Skeletal muscle satellite cell (primary cell): Measurements from ENCODE around the gene EHMT1.

Experiments
- H3K27me3 ChIP-seq: 2 replicates; pipeline ENCODE4 v1.7.0; 2013; ENCODE audit warnings: low read length; ENCODE audit not compliant: control insufficient read depth, insufficient read depth
- H3K36me3 ChIP-seq: 2 replicates; pipeline ENCODE4 v1.7.0; 2013; ENCODE audit warnings: mild to moderate bottlenecking, control low read depth, low read length; ENCODE audit not compliant: insufficient read depth
- H3K4me1 ChIP-seq: 2 replicates; pipeline ENCODE4 v1.7.0; 2013; ENCODE audit warnings: low read length; ENCODE audit not compliant: control insufficient read depth, insufficient read depth
- H3K4me2 ChIP-seq: 2 replicates; pipeline ENCODE4 v1.7.0; 2013; ENCODE audit warnings: mild to moderate bottlenecking, low read length
- H3K4me3 ChIP-seq: 2 replicates; pipeline ENCODE4 v1.7.0; 2013; ENCODE audit warnings: low read length
- H3K9ac ChIP-seq: 2 replicates; pipeline ENCODE4 v1.7.0; 2013; ENCODE audit warnings: mild to moderate bottlenecking, low read depth, low read length, moderate library complexity
- H3K9me3 ChIP-seq: replicated peaks from 2 replicates; pipeline ENCODE4 v1.7.0; 2013; ENCODE audit warnings: mild to moderate bottlenecking, control low read depth, low read length

Gene EHMT1

DNA sequence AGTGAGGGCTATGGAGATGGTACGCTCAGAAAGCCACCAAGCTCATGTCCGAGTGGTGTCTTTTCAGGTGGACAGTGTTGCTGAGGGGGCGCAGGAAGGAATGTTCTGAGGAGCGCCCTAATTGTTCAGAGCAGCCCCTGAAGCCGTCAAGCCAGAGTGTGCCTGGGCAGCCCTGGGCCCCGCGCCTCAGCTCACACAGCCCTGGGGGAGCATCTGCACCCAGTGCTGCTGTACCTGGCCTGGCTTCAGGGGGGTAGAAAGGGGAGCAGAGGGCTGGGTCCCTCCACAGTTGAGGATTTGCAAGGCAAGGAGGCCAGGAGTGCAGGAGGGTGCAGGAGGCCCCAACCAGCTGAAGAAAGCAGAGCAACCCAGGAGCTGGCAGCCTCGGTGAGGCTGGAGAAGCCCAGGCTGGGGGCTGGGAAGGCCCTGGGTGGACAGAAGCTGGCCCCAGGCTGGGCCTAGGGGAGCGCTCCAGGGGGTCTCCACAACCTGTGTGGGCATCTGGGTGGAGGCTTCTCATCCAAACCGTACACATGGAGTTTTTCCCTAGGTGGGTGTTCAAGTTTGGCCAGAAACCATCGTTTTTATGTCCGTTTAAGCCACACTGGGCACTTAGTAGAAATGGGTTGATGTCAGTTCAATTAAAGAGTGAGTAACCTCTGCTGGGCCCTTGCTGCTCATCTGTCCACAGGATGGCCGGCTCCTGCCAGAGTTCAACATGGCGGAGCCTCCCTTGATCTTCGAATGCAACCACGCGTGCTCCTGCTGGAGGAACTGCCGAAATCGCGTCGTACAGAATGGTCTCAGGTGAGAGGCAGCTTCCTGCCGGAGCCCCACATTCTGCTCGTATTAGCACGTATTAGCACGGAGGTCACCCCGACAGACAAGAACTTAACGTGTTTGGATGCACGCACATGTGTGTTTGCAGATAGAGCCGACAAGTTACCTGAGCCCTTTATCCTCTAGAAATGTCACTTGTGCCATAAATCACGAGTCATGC, 196.8 kb downstream of the EHMT1 start:
- H3K36me3 ChIP-seq, result peaks cover 59% of the 10 kb centered on the region
- H3K9me3 ChIP-seq, result peaks cover 4% of the 10 kb centered on the region
- no peak overlapping the region for H3K4me2 ChIP-seq
- no peak overlapping the region for H3K9ac ChIP-seq
- H3K4me3 ChIP-seq, result no peak overlapping the region
- H3K4me1 ChIP-seq, result no peaks in the 10 kb centered on the region
- no peaks in the 10 kb centered on the region for H3K27me3 ChIP-seq

DNA sequence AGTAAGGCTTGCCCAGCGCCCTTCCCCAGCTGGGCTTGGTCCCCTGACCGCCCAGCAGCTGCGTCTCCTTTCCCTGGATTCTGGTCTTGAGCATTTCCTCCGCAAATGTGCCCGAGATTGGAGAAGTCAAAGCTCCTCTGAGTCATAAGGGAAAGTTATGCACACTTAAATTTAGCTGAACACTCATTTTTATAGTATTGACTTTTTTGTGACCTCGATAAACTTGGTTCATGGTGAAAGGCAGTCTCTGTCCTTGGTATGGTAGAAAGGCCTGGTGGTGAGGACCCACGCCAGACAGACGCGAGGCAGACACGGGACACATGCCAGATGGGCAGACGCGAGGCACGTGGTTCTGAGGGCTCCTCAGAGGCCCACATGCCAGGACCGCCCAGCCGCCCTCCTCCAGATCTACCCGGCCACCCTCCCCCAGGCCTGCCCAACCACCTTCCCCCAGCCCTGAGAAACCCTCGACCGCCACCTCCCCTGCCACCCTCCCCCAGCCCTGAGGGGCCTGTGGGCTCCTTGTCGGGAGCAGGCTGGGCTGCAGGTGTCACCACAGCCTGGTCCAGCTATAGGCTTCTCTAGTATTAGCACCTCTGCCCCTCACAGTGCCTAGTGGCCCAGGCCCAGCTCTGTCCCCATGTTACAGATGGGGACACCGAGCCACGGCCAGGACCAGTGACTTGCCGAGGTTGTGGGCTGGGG, 197.9 kb downstream of the EHMT1 start:
- Histone ChIP-seq H3K9ac (no peak overlapping the region), H3K36me3 (peaks cover 59% of the 10 kb centered on the region), H3K4me2 (no peak overlapping the region), H3K4me3 (no peak overlapping the region), H3K9me3 (peaks cover 4% of the 10 kb centered on the region), H3K4me1 (no peaks in the 10 kb centered on the region), H3K27me3 (no peaks in the 10 kb centered on the region)

GRCh38 chr9:137817236-137818200, 198.7 kb downstream of the EHMT1 start:
- H3K27me3 ChIP-seq, result no peaks in the 10 kb centered on the region
- H3K4me3 ChIP-seq, result no peak overlapping the region
- no peak overlapping the region for H3K4me2 ChIP-seq
- no peak overlapping the region for H3K9ac ChIP-seq
- H3K36me3 ChIP-seq, result peaks cover 64% of the 10 kb centered on the region
- H3K9me3 ChIP-seq, result peaks cover 4% of the 10 kb centered on the region
- H3K4me1 ChIP-seq, result no peaks in the 10 kb centered on the region

DNA sequence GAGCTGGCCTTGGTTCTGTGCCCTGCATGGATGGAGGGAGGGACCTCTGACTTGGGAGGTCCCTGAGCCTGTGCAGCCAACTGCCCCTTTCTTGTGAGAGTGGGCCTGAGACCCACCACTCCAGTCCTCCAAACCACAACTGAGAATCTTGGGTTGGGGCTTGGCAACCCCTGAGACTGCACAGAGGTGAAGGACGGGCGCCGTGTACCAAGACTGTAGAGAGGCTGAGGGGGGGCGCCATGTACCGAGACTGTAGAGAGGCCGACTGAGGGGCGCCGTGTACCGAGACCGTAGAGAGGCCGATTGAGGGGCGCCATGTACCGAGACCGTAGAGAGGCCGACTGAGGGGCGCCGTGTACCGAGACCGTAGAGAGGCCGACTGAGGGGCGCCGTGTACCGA, 199.5 kb downstream of the EHMT1 start:
- Histone ChIP-seq H3K4me3 (no peak overlapping the region), H3K4me2 (no peak overlapping the region), H3K27me3 (no peaks in the 10 kb centered on the region), H3K9me3 (peaks cover 4% of the 10 kb centered on the region), H3K4me1 (no peaks in the 10 kb centered on the region), H3K36me3 (peaks cover 61% of the 10 kb centered on the region), H3K9ac (no peak overlapping the region)

DNA sequence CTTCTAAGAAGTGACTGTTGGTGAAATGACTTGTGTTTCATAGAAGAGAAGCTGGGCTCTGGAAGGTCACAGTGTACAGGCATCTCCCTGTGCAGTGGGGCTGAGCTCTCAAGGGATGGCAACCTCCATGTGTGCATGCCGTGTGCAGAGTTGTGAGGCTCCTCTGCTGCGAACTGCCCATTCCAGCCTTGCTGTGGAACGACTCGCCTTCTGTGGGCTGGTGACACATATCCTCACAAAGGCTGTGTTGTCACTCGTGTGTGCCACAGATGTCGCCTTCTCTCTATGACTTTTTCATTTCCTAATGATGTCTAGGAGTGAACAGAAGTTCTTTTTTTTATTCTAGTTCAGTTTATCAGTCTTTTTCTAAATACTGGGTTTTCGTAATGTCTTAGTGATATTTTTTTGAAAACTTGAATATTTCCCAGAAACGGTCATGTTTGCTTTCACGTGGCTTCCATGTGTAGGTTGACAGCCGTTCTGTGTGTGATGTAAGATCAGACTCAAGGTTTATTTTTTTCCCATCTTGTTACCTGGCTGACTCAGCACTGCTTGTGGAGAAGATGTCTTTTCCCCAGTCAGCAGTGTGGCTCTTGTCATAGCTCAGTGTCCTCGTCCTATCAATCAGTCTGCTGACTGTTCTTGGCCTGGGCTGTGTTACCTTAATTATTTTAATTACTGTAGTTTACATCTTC, 201.5 kb downstream of the EHMT1 start:
- H3K27me3 ChIP-seq, result no peaks in the 10 kb centered on the region
- no peak overlapping the region for H3K9ac ChIP-seq
- peaks cover 4% of the 10 kb centered on the region for H3K9me3 ChIP-seq
- H3K4me1 ChIP-seq, result no peaks in the 10 kb centered on the region
- H3K4me2 ChIP-seq, result no peak overlapping the region
- H3K36me3 ChIP-seq, result peaks cover 59% of the 10 kb centered on the region
- H3K4me3 ChIP-seq, result no peak overlapping the region

- Histone ChIP-seq H3K4me3 (no peak overlapping the region), H3K4me2 (no peak overlapping the region), H3K36me3 (peaks cover 54% of the 10 kb centered on the region), H3K9ac (no peak overlapping the region), H3K4me1 (no peaks in the 10 kb centered on the region), H3K27me3 (no peaks in the 10 kb centered on the region), H3K9me3 (no peaks in the 10 kb centered on the region)
Observed at GRCh38 chr9:137823986-137824771, 205.4 kb downstream of the EHMT1 start.

- Histone ChIP-seq H3K36me3 (peaks cover 50% of the 10 kb centered on the region), H3K4me1 (no peaks in the 10 kb centered on the region)
Observed at GRCh38 chr9:137825324-137825989, 206.7 kb downstream of the EHMT1 start.

DNA sequence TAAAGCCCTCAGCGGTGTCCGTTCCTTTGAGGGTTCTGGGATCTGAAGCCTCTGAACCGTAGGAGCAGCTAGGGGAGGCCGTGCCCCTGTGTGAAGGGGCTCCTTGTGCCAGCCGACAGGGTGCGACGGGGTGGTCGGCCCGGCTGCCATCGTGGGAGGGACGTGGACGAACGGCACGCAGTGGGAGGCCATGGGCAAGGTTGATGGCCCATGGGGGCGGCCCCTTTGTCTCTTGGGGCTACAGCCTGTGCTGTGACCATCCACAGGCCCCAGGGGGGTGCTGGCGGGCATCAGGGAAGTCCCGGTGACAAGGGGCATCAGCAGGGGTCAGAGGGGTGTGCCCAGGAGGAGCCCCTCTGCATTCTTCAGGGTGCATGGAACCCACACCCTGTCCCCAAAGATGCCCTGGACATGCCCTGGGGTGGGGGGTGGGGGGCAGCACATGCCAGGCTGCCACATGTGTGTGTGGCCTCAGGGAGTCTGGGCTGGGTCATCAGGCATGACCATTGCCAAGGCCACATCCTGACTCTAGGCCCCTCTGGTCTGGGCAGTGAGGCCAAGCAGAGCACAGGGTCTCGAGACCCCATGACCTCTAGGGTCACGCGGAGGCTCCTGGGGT, 209.2 kb downstream of the EHMT1 start:
- H3K27me3 ChIP-seq, result no peaks in the 10 kb centered on the region
- no peak overlapping the region for H3K9ac ChIP-seq
- no peak overlapping the region for H3K4me3 ChIP-seq
- peaks cover 50% of the 10 kb centered on the region for H3K36me3 ChIP-seq
- no peaks in the 10 kb centered on the region for H3K9me3 ChIP-seq
- H3K4me1 ChIP-seq, result no peaks in the 10 kb centered on the region
- no peak overlapping the region for H3K4me2 ChIP-seq

More at GRCh38 chr9:137825324-137825989, 206.7 kb downstream of the EHMT1 start:
- no peaks in the 10 kb centered on the region for H3K9me3 ChIP-seq
- H3K4me3 ChIP-seq, result no peak overlapping the region
- no peaks in the 10 kb centered on the region for H3K27me3 ChIP-seq
- no peak overlapping the region for H3K4me2 ChIP-seq
- H3K9ac ChIP-seq, result no peak overlapping the region

- peaks cover 53% of the 10 kb centered on the region for H3K36me3 ChIP-seq
- no peaks in the 10 kb centered on the region for H3K9me3 ChIP-seq
- no peak overlapping the region for H3K4me3 ChIP-seq
- no peaks in the 10 kb centered on the region for H3K4me1 ChIP-seq
- no peak overlapping the region for H3K4me2 ChIP-seq
- no peak overlapping the region for H3K9ac ChIP-seq
- no peaks in the 10 kb centered on the region for H3K27me3 ChIP-seq
Observed at GRCh38 chr9:137828527-137829259, 209.9 kb downstream of the EHMT1 start.
